Osteocyte (in vitro differentiated cells): ENCODE results near the gene FSTL3. TPM values are rescaled to one million over a fixed set of nuclear protein-coding genes. Genes with fewer than 3 reads are reported as not detected.

Experiments
- DNase-seq: peaks from one replicate; pipeline ENCODE4 v3.0.0; 2021; ENCODE audit warnings: mixed read lengths; ENCODE audit not compliant: unreplicated experiment; ENCODE audit errors: extremely low spot score
- H3K27ac Mint-ChIP-seq: one replicate; pipeline ENCODE4 v1.8.0; 2021; ENCODE audit warnings: mild to moderate bottlenecking, mixed read lengths; ENCODE audit not compliant: unreplicated experiment
- H3K27me3 Mint-ChIP-seq: one replicate; pipeline ENCODE4 v1.8.0; 2021; ENCODE audit warnings: mixed read lengths; ENCODE audit not compliant: unreplicated experiment
- H3K36me3 Mint-ChIP-seq: one replicate; pipeline ENCODE4 v1.8.0; 2021; ENCODE audit warnings: mixed read lengths; ENCODE audit not compliant: unreplicated experiment
- H3K4me1 Mint-ChIP-seq: one replicate; pipeline ENCODE4 v1.8.0; 2021; ENCODE audit warnings: mixed read lengths; ENCODE audit not compliant: unreplicated experiment
- H3K4me3 Mint-ChIP-seq: one replicate; pipeline ENCODE4 v1.8.0; 2021; ENCODE audit warnings: mild to moderate bottlenecking, moderate library complexity, mixed read lengths; ENCODE audit not compliant: unreplicated experiment
- H3K9me3 Mint-ChIP-seq: one replicate; pipeline ENCODE4 v1.8.0; 2021; ENCODE audit warnings: mixed read lengths; ENCODE audit not compliant: unreplicated experiment
- total RNA-seq: library from RNA; stranded (reverse); gene quantifications from 2 replicates; pipeline ENCODE4 v1.2.1, GENCODE V29; 2021
- TF ChIP-seq, protein P1 (sequence below): fragments of 200-600 bp; sonication (generic); IDR thresholded peaks from 2 replicates; pipeline ENCODE4 v1.5.0; 2021; ENCODE audit warnings: antibody characterized with exemption, mild to moderate bottlenecking, moderate library complexity

The FSTL3 gene
- total RNA-seq, 1 donor from 2014 or later, result 109 TPM

DNA sequence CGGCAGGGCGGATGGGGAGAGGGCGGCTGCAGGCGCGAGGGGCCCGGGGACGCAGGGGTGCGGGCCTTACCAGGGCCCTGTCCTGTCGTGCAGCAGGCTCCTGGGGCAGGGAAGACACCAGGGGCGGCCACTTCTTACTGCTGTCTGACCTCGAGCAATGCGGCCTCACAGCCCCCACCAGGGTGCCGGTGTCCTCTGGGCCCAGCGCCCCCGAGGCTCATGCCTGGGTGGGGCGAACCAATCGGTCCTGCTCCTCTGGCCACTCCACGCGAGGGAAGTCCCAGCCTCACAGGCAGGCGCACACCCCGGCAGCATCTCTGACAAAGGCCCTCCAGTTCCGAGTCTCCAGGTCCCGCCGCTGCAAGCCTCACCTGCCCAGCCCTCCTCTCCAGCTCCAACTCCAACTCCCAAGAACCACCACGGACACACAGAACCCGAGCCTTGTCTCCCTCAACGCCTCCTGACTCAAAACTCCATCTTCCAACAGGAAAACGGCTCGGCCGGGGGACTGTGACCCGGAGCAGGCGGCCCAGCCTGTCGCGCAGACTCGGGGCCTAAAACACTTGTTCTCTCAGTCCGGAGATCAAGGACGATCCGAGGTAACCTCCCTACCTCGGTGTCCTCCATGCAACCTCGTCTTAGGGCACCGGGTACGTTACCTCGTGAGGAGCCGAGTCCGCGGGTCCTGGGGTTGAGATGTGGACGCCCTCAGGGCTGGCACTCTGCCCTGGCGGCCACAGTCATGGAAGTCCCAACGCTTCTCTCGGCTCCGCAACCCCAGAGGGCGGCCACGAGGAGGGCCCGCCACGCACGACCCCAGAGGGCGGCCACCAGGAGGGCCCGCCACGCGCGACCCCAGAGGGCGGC is 30.0 kb upstream of the FSTL3 start:
- no peak for DNase-seq
- H3K4me3 Mint-ChIP-seq, result no peak overlapping the region
- no peaks in the 10 kb centered on the region for H3K27me3 Mint-ChIP-seq
- TF ChIP-seq, protein P1, sequence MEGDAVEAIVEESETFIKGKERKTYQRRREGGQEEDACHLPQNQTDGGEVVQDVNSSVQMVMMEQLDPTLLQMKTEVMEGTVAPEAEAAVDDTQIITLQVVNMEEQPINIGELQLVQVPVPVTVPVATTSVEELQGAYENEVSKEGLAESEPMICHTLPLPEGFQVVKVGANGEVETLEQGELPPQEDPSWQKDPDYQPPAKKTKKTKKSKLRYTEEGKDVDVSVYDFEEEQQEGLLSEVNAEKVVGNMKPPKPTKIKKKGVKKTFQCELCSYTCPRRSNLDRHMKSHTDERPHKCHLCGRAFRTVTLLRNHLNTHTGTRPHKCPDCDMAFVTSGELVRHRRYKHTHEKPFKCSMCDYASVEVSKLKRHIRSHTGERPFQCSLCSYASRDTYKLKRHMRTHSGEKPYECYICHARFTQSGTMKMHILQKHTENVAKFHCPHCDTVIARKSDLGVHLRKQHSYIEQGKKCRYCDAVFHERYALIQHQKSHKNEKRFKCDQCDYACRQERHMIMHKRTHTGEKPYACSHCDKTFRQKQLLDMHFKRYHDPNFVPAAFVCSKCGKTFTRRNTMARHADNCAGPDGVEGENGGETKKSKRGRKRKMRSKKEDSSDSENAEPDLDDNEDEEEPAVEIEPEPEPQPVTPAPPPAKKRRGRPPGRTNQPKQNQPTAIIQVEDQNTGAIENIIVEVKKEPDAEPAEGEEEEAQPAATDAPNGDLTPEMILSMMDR, result no peak
- peaks cover 2% of the 10 kb centered on the region for H3K4me1 Mint-ChIP-seq
- peaks cover 10% of the 10 kb centered on the region for H3K36me3 Mint-ChIP-seq
- peak overlapping the region; percentile 28 for H3K27ac Mint-ChIP-seq
- no peaks in the 10 kb centered on the region for H3K9me3 Mint-ChIP-seq

DNA sequence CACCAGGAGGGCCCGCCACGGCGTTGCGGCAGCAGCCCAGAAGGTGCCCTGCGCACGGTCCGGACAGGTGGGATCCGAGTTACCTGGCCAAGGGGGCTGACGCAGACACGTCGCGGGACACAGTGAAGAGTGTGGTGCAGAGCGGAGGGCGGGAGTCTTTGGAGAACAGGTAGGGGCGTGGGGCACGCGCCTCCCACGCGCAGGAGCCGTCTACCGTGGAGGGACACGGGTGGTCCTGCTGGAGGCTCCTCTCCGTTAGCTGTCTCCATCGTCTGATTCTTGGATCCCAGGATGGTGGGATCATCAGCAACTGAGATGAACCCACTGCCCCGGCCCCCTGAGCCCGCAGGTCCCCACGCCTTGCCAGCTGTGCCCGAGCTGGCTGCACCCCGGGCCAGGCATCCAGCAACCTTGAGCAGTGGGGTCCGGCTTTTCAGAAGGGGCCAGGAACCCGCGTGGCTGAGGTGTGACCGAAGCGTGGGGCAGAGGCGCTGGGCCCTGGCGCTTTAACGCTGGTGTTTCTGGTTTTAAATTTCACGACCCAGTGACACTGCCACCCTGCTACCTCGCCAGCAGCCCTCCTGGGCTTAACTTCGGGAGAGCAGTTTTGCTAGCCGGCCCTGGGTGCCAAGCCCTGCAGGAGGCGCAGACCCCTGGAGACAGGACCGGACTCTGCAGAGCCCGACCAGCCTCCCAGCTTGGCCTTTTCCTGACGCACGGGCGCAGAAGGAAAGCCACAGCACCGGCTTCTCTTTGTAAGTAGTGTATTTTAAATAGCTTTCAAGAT is 29.2 kb upstream of the FSTL3 start:
- H3K36me3 Mint-ChIP-seq, result peaks cover 10% of the 10 kb centered on the region
- H3K4me3 Mint-ChIP-seq, result no peak overlapping the region
- TF ChIP-seq, protein P1, result no peak
- H3K9me3 Mint-ChIP-seq, result no peaks in the 10 kb centered on the region
- peaks cover 2% of the 10 kb centered on the region for H3K4me1 Mint-ChIP-seq
- DNase-seq, result no peak
- no peaks in the 10 kb centered on the region for H3K27me3 Mint-ChIP-seq
- H3K27ac Mint-ChIP-seq, result no peak overlapping the region

DNA sequence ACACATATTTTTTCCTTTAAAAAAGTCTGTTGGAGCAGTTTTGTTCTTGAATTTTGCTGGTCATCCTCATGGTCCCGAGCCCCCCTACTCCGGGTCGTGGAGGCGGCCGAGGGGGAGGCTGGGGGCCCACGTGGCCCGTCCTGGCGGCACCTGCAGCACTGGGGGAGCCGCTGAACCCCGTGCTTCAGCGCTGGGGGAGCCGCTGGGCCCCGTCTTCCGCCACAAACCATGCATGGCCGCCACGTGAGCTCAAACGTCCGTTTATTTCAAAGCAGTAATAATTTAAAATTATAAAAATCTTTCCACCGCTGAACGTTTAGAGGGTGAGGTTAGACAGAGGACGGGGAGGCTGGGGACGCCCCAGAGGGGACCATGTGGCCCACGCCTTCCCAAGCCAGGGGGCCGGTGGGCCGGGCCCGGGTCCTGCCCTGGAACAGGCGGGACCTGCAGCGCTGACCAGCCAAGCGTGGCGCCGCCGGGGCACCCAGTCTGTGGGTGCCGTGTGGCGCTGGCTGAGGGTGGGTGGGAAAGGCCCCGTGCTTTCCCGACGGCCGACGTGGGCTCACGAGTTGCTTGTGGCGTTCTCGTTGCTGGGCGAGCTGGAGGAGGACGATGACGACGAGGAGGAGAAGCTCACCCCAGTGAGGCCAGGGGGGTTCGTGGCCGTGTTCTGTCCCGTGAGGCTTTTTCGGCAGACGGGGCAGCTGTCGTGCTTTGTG is 28.5 kb upstream of the FSTL3 start:
- peaks cover 2% of the 10 kb centered on the region for H3K4me1 Mint-ChIP-seq
- TF ChIP-seq, protein P1, result no peak
- H3K27ac Mint-ChIP-seq, result no peak overlapping the region
- no peak overlapping the region for H3K4me3 Mint-ChIP-seq
- H3K36me3 Mint-ChIP-seq, result peaks cover 10% of the 10 kb centered on the region
- H3K27me3 Mint-ChIP-seq, result no peaks in the 10 kb centered on the region
- no peaks in the 10 kb centered on the region for H3K9me3 Mint-ChIP-seq
- DNase-seq, result no peak

DNA sequence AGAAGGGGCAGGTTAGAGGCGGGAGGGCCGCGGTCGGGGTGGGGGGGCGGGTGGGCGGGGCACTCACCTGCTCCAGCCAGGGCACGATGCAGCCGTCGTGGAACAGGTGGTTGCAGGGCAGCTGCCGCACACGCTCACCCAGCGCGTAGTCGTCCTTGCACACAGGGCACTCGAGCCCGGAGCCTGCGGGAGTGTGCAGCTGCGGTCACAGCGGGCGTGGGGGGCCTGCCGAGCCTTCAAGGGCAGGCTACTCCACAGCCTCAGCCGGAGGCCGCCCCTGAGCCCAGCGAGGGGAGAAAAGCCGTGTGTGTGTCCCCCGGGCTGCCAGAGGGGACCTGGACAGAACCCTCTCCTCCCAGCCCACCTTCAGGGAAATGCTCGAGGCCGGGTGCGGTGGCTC is 27.9 kb upstream of the FSTL3 start:
- no peak overlapping the region for H3K27ac Mint-ChIP-seq
- DNase-seq, result no peak
- no peaks in the 10 kb centered on the region for H3K9me3 Mint-ChIP-seq
- H3K27me3 Mint-ChIP-seq, result no peaks in the 10 kb centered on the region
- peaks cover 10% of the 10 kb centered on the region for H3K36me3 Mint-ChIP-seq
- H3K4me3 Mint-ChIP-seq, result no peak overlapping the region
- TF ChIP-seq, protein P1, result no peak
- peaks cover 2% of the 10 kb centered on the region for H3K4me1 Mint-ChIP-seq
